HepG2 (cell line): Measurements from ENCODE around the gene BRMS1. TPM values are rescaled to one million over a fixed set of nuclear protein-coding genes. Genes with fewer than 3 reads are reported as not detected.
A peak's percentile ranks its signal among the peaks of the same experiment; 100 is the strongest.

ENCODE experiments used
- ARHGAP35 ChIP-seq: sonication (generic); formaldehyde crosslinking; IDR thresholded peaks from 2 replicates; pipeline ENCODE4 v1.9.0; 2022; ENCODE audit warnings: mild to moderate bottlenecking, inconsistent platforms, moderate library complexity, missing genetic modification reagents, borderline replicate concordance
- ATM ChIP-seq: fragments of 450-650 bp; IDR thresholded peaks from 2 replicates; pipeline ENCODE4 v1.7.1; 2017; ENCODE audit warnings: mild to moderate bottlenecking, borderline replicate concordance
- BRCA1 ChIP-seq: sonication (generic); formaldehyde crosslinking; IDR thresholded peaks from 2 replicates; pipeline ENCODE4 v1.4.0; 2020; ENCODE audit warnings: missing genetic modification reagents
- ETV6 ChIP-seq: sonication (generic); formaldehyde crosslinking; conservative IDR thresholded peaks from 2 replicates; pipeline ENCODE4 v1.4.0; 2020; ENCODE audit warnings: missing genetic modification reagents
- GTF2F1 ChIP-seq: fragments of 150-350 bp; IDR thresholded peaks from 2 replicates; pipeline ENCODE4 v1.6.1; 2014; ENCODE audit warnings: low read length
- GZF1 ChIP-seq: sonication (generic); formaldehyde crosslinking; IDR thresholded peaks from 2 replicates; pipeline ENCODE4 v1.5.1; 2020; ENCODE audit warnings: mild to moderate bottlenecking, missing genetic modification reagents
- KDM2A ChIP-seq: sonication (generic); formaldehyde crosslinking; IDR thresholded peaks from 2 replicates; pipeline ENCODE4 v1.4.0; 2020; ENCODE audit warnings: low read depth, missing genetic modification reagents, borderline replicate concordance
- MBD4 ChIP-seq: IDR thresholded peaks from 2 replicates; pipeline ENCODE4 v1.6.1; 2012; ENCODE audit warnings: low read length, inconsistent platforms, borderline replicate concordance
- MZF1 ChIP-seq: sonication (generic); formaldehyde crosslinking; IDR thresholded peaks from 2 replicates; pipeline ENCODE4 v1.8.1; 2023; ENCODE audit warnings: mild to moderate bottlenecking, missing genetic modification reagents, borderline replicate concordance
- NRL ChIP-seq: sonication (generic); formaldehyde crosslinking; IDR thresholded peaks from 2 replicates; pipeline ENCODE4 v1.5.0; 2020; ENCODE audit warnings: missing genetic modification reagents, mild to moderate bottlenecking, moderate library complexity, borderline replicate concordance
- SIN3A ChIP-seq: IDR thresholded peaks from 2 replicates; pipeline ENCODE4 v1.6.1; 2011; ENCODE audit warnings: low read depth, mild to moderate bottlenecking, control low read depth, low read length, borderline replicate concordance
- STAG1 ChIP-seq: sonication (generic); formaldehyde crosslinking; IDR thresholded peaks from 2 replicates; pipeline ENCODE4 v1.4.0; 2020; ENCODE audit warnings: missing genetic modification reagents
- ZFAT ChIP-seq: sonication (generic); formaldehyde crosslinking; conservative IDR thresholded peaks from 2 replicates; pipeline ENCODE4 v1.8.1; 2023; ENCODE audit warnings: missing genetic modification reagents, inconsistent platforms
- ZKSCAN8 ChIP-seq: IDR thresholded peaks from 2 replicates; pipeline ENCODE4 v1.6.1; 2016; ENCODE audit warnings: borderline replicate concordance, missing genetic modification reagents, missing compliant biosample characterization
- ZNF24 ChIP-seq: fragments of 450-650 bp; IDR thresholded peaks from 2 replicates; pipeline ENCODE4 v1.6.1; 2017; ENCODE audit warnings: antibody characterized with exemption, mild to moderate bottlenecking
- ZNF547 ChIP-seq: sonication (generic); formaldehyde crosslinking; IDR thresholded peaks from 2 replicates; pipeline ENCODE4 v1.5.1; 2020; ENCODE audit warnings: mild to moderate bottlenecking, missing genetic modification reagents
- ZNF552 ChIP-seq: sonication (generic); formaldehyde crosslinking; IDR thresholded peaks from 2 replicates; pipeline ENCODE4 v1.9.0; 2022; ENCODE audit warnings: missing genetic modification reagents, mild to moderate bottlenecking, borderline replicate concordance
- ZNF569 ChIP-seq: sonication (generic); formaldehyde crosslinking; IDR thresholded peaks from 2 replicates; pipeline ENCODE4 v1.5.0; 2020; ENCODE audit warnings: mild to moderate bottlenecking, missing genetic modification reagents, moderate library complexity, borderline replicate concordance
- ZNF615 ChIP-seq: sonication (generic); formaldehyde crosslinking; IDR thresholded peaks from 2 replicates; pipeline ENCODE4 v1.5.0; 2020; ENCODE audit warnings: mild to moderate bottlenecking, missing genetic modification reagents, borderline replicate concordance
- ZNF616 ChIP-seq: sonication (generic); formaldehyde crosslinking; IDR thresholded peaks from 2 replicates; pipeline ENCODE4 v1.5.0; 2020; ENCODE audit warnings: low read depth, mild to moderate bottlenecking, missing genetic modification reagents
- polyA plus RNA-seq, 8 experiments: library from polyadenylated mRNA; depleted of rRNA in 3 of 8; stranded (reverse) in 7 of 8; unstranded in 1 of 8; fragments of >200 nt; fragmentation: Illumina TruSeq in 4 of 8; extraction: Trizol in 4 of 8; gene quantifications; 2 replicates each; pipeline versions ENCODE4 v1.2.1 to v1.2.3, GENCODE V29; 2011 to 2016; ENCODE audit warnings: low read depth in 4 of 8, missing spikeins in 1 of 8, mixed read lengths in 1 of 8; ENCODE audit not compliant: insufficient read depth in 1 of 8
- total RNA-seq, 5 experiments: library from RNA; depleted of rRNA; stranded (reverse); fragments of >200 nt; fragmentation: Illumina TruSeq; extraction: Trizol; gene quantifications; 2 replicates each; pipeline ENCODE4 v1.2.3, GENCODE V29; 2016; ENCODE audit warnings: low read depth in 1 of 5
- TF ChIP-seq, protein P1 (sequence below): sonication (generic); formaldehyde crosslinking; IDR thresholded peaks from 2 replicates; pipeline ENCODE4 v1.4.0; 2020; ENCODE audit warnings: mild to moderate bottlenecking, missing genetic modification reagents
- TF ChIP-seq, protein P2 (sequence below): sonication (generic); formaldehyde crosslinking; IDR thresholded peaks from 2 replicates; pipeline ENCODE4 v1.4.0; 2020; ENCODE audit warnings: mild to moderate bottlenecking, missing genetic modification reagents

BRMS1 gene
- total and polyA plus RNA-seq, 2 of the 13 experiments (the other 11 are each of a cell fraction or from before 2014, with no cell fraction given), result 15.8 to 55.7 TPM

DNA sequence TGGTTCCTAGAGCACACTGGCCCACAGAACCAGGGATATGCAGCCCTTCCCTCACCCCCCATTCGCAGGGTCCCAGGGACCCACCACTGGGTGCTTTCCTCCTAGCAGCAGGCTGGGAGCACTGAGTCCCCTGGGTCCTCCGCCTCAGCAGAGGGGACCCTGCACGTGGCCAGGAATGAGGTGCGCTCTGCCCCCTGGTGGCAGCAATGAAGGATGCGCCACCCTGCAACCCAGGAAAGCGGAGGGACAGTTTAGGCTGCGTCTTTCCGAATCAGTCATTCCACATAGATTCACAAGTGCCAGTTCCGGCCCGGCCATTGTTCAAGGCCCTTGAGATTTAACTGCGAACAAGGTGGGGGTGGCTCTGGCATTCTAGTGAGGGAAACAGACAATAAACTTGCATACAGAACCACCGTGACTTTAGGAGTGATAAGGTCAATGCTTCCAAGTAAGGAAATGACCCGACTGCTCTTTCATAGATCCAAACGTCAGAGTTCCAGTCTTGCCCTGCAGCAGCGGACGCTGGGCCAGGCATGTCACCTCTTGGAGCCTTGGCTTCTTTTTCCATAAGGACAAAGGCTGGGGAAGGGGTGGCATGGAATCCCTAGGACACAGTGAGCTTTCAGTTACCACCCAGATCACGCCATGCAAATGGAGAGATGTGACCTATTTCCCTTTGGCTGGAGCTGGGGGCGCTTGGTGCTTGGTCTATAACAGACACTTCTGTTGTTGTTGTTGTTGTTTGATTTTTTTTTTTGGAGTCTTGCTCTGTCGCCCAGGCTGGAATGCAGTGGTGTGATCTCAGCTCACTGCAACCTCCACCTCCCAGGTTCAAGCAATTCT is 16.4 kb downstream of the BRMS1 start (continued):
- TF ChIP-seq BRCA1 (CRISPR knock-in tag) (no peak), GTF2F1 (no peak), ETV6 (peak; percentile 40; the same call in 1 of the 2 replicates), STAG1 (peak; percentile 87), ZFAT (no peak), ZNF569 (CRISPR knock-in tag) (no peak), ATM (no peak), MZF1 (CRISPR knock-in tag) (no peak), GZF1 (CRISPR knock-in tag) (peak; percentile 72; the same call in 1 of the 2 replicates), NRL (peak; percentile 64; the same call in 1 of the 2 replicates), ZNF24 (peak; percentile 79; the same call in 1 of the 2 replicates), ZKSCAN8 (CRISPR knock-in tag) (peak; percentile 72), MBD4 (no peak), ARHGAP35 (no peak), ZNF547 (CRISPR knock-in tag) (no peak), ZNF552 (CRISPR knock-in tag) (0 out of 2 replicates have a peak, but pooled peaks have one; percentile 72), SIN3A (no peak; the same call in 1 of the 2 replicates), ZNF616 (no peak), KDM2A (CRISPR knock-in tag) (peak; percentile 90), ZNF615 (CRISPR knock-in tag) (peak; percentile 97; the same call in 1 of the 2 replicates)
- TF ChIP-seq, protein P1, sequence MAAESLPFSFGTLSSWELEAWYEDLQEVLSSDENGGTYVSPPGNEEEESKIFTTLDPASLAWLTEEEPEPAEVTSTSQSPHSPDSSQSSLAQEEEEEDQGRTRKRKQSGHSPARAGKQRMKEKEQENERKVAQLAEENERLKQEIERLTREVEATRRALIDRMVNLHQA (CRISPR knock-in tag), result no peak
- TF ChIP-seq, protein P2, sequence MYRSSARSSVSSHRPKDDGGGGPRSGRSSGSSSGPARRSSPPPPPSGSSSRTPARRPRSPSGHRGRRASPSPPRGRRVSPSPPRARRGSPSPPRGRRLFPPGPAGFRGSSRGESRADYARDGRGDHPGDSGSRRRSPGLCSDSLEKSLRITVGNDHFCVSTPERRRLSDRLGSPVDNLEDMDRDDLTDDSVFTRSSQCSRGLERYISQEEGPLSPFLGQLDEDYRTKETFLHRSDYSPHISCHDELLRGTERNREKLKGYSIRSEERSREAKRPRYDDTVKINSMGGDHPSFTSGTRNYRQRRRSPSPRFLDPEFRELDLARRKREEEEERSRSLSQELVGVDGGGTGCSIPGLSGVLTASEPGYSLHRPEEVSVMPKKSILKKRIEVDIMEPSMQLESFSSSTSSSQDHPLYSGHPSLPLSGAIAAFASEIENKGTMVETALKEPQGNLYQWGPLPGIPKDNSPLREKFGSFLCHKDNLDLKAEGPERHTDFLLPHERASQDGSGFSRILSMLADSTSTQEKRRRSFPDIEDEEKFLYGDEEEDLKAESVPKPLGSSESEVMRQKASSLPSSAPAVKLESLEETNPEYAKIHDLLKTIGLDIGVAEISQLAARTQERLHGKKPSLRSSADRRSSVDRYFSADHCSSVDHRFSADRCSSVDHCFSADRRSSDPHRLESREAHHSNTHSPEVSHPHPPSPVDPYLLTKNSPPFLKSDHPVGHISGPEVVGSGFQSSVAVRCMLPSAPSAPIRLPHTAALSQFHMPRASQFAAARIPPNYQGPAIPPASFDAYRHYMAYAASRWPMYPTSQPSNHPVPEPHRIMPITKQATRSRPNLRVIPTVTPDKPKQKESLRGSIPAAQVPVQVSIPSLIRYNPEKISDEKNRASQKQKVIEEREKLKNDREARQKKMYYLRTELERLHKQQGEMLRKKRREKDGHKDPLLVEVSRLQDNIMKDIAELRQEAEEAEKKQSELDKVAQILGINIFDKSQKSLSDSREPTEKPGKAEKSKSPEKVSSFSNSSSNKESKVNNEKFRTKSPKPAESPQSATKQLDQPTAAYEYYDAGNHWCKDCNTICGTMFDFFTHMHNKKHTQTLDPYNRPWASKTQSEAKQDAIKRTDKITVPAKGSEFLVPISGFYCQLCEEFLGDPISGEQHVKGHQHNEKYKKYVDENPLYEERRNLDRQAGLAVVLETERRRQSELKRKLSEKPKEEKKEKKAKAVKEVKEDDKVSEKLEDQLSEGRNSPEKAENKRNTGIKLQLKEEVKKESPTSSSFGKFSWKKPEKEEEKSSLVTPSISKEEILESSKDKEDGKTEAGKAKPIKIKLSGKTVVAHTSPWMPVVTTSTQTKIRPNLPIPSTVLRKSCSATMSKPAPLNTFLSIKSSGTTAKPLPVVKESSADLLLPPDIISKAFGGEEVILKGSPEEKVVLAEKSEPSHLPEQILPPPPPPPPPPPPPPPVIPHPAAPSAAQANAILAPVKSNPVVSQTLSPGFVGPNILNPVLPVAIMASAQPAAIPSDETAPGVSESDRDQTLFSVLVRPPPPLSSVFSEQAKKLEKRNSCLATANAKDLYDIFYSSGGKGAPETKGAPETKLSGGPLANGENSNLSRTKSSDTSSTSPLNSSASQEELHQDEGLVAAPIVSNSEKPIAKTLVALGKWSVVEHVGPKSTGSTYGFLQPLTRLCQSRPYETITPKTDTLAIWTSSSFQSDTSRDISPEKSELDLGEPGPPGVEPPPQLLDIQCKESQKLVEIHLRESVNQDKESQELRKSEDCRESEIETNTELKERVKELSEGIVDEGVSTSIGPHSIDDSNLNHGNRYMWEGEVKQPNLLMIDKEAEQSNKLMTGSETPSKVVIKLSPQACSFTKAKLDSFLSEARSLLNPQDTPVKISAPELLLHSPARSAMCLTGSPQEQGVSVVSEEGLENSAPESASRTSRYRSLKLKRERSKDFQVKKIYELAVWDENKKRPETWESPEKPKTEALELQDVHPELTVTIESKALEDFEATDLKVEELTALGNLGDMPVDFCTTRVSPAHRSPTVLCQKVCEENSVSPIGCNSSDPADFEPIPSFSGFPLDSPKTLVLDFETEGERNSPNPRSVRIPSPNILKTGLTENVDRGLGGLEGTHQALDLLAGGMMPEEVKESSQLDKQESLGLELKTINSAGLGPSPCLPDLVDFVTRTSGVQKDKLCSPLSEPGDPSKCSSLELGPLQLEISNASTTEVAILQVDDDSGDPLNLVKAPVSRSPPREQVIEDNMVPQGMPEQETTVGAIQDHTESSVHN (CRISPR knock-in tag), result no peak
